Spleen (tissue), 11 donors: ENCODE data around the gene NR2F1-AS1. TPM values are rescaled to one million over a fixed set of nuclear protein-coding genes. Genes with fewer than 3 reads are reported as not detected.

Experiments
- DNase-seq: peaks from one replicate; pipeline ENCODE4 v3.0.0-alpha.2; 2020
- H3K27ac ChIP-seq, 8 donors: fragments of 200-600 bp; sonication (generic) in 7 of 8; 1 replicate in 4 of 8; 2 replicates in 4 of 8; pipeline versions ENCODE4 v1.5.0 to v1.8.0; 2016 to 2021; ENCODE audit warnings: inconsistent platforms in 4 of 8, mild to moderate bottlenecking in 4 of 8, moderate library complexity in 1 of 8
- H3K27me3 ChIP-seq, 7 donors: fragments of 200-600 bp; sonication (generic) in 6 of 7; replicated peaks in 1 of 7; 1 replicate in 4 of 7; 2 replicates in 3 of 7; pipeline versions ENCODE4 v1.5.0 to v1.8.0; 2016 to 2021; ENCODE audit warnings: inconsistent platforms in 3 of 7, mild to moderate bottlenecking in 1 of 7
- H3K36me3 ChIP-seq, 6 donors: fragments of 200-600 bp; sonication (generic) in 5 of 6; 1 replicate in 4 of 6; 2 replicates in 2 of 6; pipeline versions ENCODE4 v1.5.0 to v1.8.0; 2016 to 2021; ENCODE audit warnings: inconsistent platforms in 2 of 6
- H3K4me1 ChIP-seq, 6 donors: fragments of 200-600 bp; sonication (generic) in 5 of 6; 1 replicate in 3 of 6; 2 replicates in 3 of 6; pipeline versions ENCODE4 v1.5.0 to v1.8.0; 2016 to 2021; ENCODE audit warnings: inconsistent platforms in 3 of 6
- H3K4me3 ChIP-seq, 8 donors: fragments of 200-600 bp; sonication (generic) in 7 of 8; 1 replicate in 4 of 8; 2 replicates in 4 of 8; pipeline versions ENCODE4 v1.5.0 to v1.8.0; 2016 to 2021; ENCODE audit warnings: inconsistent platforms in 4 of 8, mild to moderate bottlenecking in 4 of 8, moderate library complexity in 2 of 8
- H3K9me3 ChIP-seq, 8 donors: fragments of 200-600 bp; sonication (generic) in 7 of 8; 1 replicate in 4 of 8; 2 replicates in 4 of 8; pipeline versions ENCODE4 v1.5.0 to v1.8.0; 2016 to 2021; ENCODE audit warnings: inconsistent platforms in 4 of 8
- CTCF ChIP-seq, 11 experiments: fragments of 200-600 bp in 7 of 11; fragments of 450-650 bp in 4 of 11; sonication (generic) in 4 of 11; IDR thresholded peaks in 8 of 11; conservative IDR thresholded peaks in 3 of 11; 1 replicate in 7 of 11; 2 replicates in 4 of 11; pipeline versions ENCODE4 v1.4.0 to v1.8.0; 2016 to 2021; ENCODE audit warnings: antibody characterized with exemption in 11 of 11, inconsistent platforms in 4 of 11, mild to moderate bottlenecking in 1 of 11
- POLR2A ChIP-seq, 3 donors: fragments of 450-650 bp; IDR thresholded peaks; one replicate each; pipeline ENCODE4 v1.5.1; 2017; ENCODE audit warnings: antibody characterized with exemption in 3 of 3, mild to moderate bottlenecking in 1 of 3
- POLR2AphosphoS5 ChIP-seq, 3 donors: sonication (generic); formaldehyde crosslinking; IDR thresholded peaks; one replicate each; pipeline ENCODE4 v1.5.1; 2017; ENCODE audit warnings: antibody characterized with exemption in 3 of 3
- WGBS, 5 donors: extraction: QIAGEN DNeasy Blood & Tissue Kit in 3 of 5; methylation state at CpG; one replicate each; pipeline versions ENCODE4 v1.1.5 to v1.1.7; 2013 to 2018; 5-methylcytosine and 5-hydroxymethylcytosine counted together
- intact Hi-C: fragments of 100-400 bp; cut with DNase I; formaldehyde crosslinking; loops from one replicate; pipeline ENCODE4 v1.15.0; 2023; ENCODE audit warnings: low total_unique reads
- polyA plus RNA-seq, 3 donors: library from polyadenylated mRNA; stranded (reverse); fragments of 200-250 nt; gene quantifications; one replicate each; pipeline ENCODE4 v1.2.1, GENCODE V29; 2013
- total RNA-seq, 7 donors: library from RNA; depleted of rRNA in 3 of 7; stranded (reverse); fragments of >200 nt in 3 of 7; fragmentation: NEBNext Ultra II Directional in 4 of 7; extraction: Animal tissue kit (Norgen Biotek cat#: 25700) in 4 of 7; gene quantifications; one replicate each; pipeline versions ENCODE4 v1.1.0 to v1.2.1, GENCODE V29; 2016 to 2021
- donor health status: healthy with polysubstance abuse.
- donor health status: DM: no; HTN: no; CAD: no; lungs with moderate emphysema.
- donor health status: DM: no; HTN: no; CAD: no.
- donor health status: Bipolar disorder and iron deficiency.
- donor health status: healthy.
- donor health status: DM: no; HTN: no; CAD: no.
- donor health status: DM: yes; HTN: yes; CAD: no.

NR2F1-AS1 gene
- total and polyA plus RNA-seq, 10 donors = 5.9 to 21.6 (median 8.5) TPM

- H3K9me3 ChIP-seq = peaks cover 0 to 6% (median 0%) of the 10 kb centered on the region in 8 donors
- WGBS, 5 donors = 77 to 86% (median 81%) methylated on average over 5 of the region's 5 CpGs
- peak overlapping the region in 5 of 8 donors; percentile 43 to 74 (median 65) for H3K27ac ChIP-seq
- no peak overlapping the region for H3K4me3 ChIP-seq
- TF ChIP-seq POLR2AphosphoS5 (IDR thresholded peaks at IDR 0.05) (no peak), POLR2A (IDR thresholded peaks at IDR 0.05) (no peak), CTCF (IDR thresholded peaks at IDR 0.05 in 8 of 11, conservative IDR thresholded peaks at IDR 0.05 in 3 of 11) (no peak)
- intact Hi-C loops = no loop called here
- no peak for DNase-seq
- no peaks in the 10 kb centered on the region for H3K36me3 ChIP-seq
- H3K27me3 ChIP-seq = no peaks in the 10 kb centered on the region
- no peaks in the 10 kb centered on the region for H3K4me1 ChIP-seq
Measured at GRCh38 chr5:93360436-93361088, 220.5 kb downstream of the NR2F1-AS1 start.

GRCh38 chr5:93359960-93360305 lies 221.1 kb downstream of the NR2F1-AS1 start:
- Histone ChIP-seq H3K27ac (peak overlapping the region in 7 of 8 donors; percentile 36 to 74 (median 49)), H3K27me3 (no peaks in the 10 kb centered on the region), H3K4me3 (no peak overlapping the region), H3K36me3 (no peaks in the 10 kb centered on the region), H3K4me1 (no peaks in the 10 kb centered on the region), H3K9me3 (peaks cover 0 to 6% (median 0%) of the 10 kb centered on the region in 8 donors)
- 52 to 80% (median 62%) methylated on average over 5 of the region's 5 CpGs for WGBS, 5 donors
- DNase-seq = no peak
- TF ChIP-seq POLR2AphosphoS5 (IDR thresholded peaks at IDR 0.05) (peak in 1 of 3 donors; percentile 51), POLR2A (IDR thresholded peaks at IDR 0.05) (no peak), CTCF (IDR thresholded peaks at IDR 0.05 in 8 of 11, conservative IDR thresholded peaks at IDR 0.05 in 3 of 11) (no peak)
- intact Hi-C loops = no loop called here

Other genes with a start within 250 kb of the NR2F1-AS1 start
- 10 to 100 TPM in 6 of 7 donors, 1 to 10 TPM in 1; 9.6 to 28.8 (median 13.6) TPM for gene NR2F1, start 2.0 kb upstream of the NR2F1-AS1 start, total RNA-seq
- gene NR2F1, start 2.0 kb upstream of the NR2F1-AS1 start, polyA plus RNA-seq = 1 to 10 TPM; 2.0 to 4.4 (median 3.5) TPM
- 10 to 100 TPM in 1 of 7 donors, 1 to 10 TPM in 6; 2.4 to 11.7 (median 7.6) TPM for gene POU5F2, start 160.4 kb upstream of the NR2F1-AS1 start, total RNA-seq
- gene POU5F2, start 160.4 kb upstream of the NR2F1-AS1 start, polyA plus RNA-seq = under 1 TPM; under 0.01 to 0.13 (median 0.02) TPM